Heart left ventricle (tissue), 16 donors: Measurements from ENCODE around the gene SND1. TPM values are rescaled to one million over a fixed set of nuclear protein-coding genes. Genes with fewer than 3 reads are reported as not detected.

ENCODE experiments used
- ATAC-seq, 4 donors: fragments of 200-7000 bp; cut with Tn5 transposase; one replicate each; pipeline ENCODE4 v1.9.1; 2020 to 2022; ENCODE audit warnings: moderate library complexity in 4 of 4, mild to moderate bottlenecking in 3 of 4, moderate number of reproducible peaks in 1 of 4
- DNase-seq, 5 donors: peaks; one replicate each; pipeline ENCODE4 v3.0.0-alpha.2; 2020
- H3K27ac ChIP-seq, 12 donors: fragments of 200-600 bp; sonication (generic) in 4 of 12; one replicate each; pipeline versions ENCODE4 v1.5.0 to v1.8.0; 2016 to 2022; ENCODE audit warnings: mild to moderate bottlenecking in 2 of 12
- H3K27me3 ChIP-seq, 9 donors: fragments of 200-600 bp; sonication (generic) in 2 of 9; one replicate each; pipeline versions ENCODE4 v1.5.1 to v1.8.0; 2016 to 2022; ENCODE audit warnings: mild to moderate bottlenecking in 3 of 9
- H3K36me3 ChIP-seq, 9 donors: fragments of 200-600 bp; sonication (generic) in 2 of 9; one replicate each; pipeline versions ENCODE4 v1.5.0 to v1.8.0; 2018 to 2022; ENCODE audit warnings: mild to moderate bottlenecking in 2 of 9
- H3K4me1 ChIP-seq, 12 donors: fragments of 200-600 bp; sonication (generic) in 4 of 12; one replicate each; pipeline versions ENCODE4 v1.5.0 to v1.8.0; 2016 to 2022; ENCODE audit warnings: mild to moderate bottlenecking in 3 of 12
- H3K4me3 ChIP-seq, 12 donors: fragments of 200-600 bp; sonication (generic) in 4 of 12; one replicate each; pipeline versions ENCODE4 v1.5.0 to v1.8.0; 2017 to 2022; ENCODE audit warnings: mild to moderate bottlenecking in 9 of 12, moderate library complexity in 4 of 12
- H3K9me3 ChIP-seq, 12 donors: fragments of 200-600 bp; sonication (generic) in 4 of 12; one replicate each; pipeline versions ENCODE4 v1.5.0 to v1.8.0; 2016 to 2022; ENCODE audit warnings: mild to moderate bottlenecking in 1 of 12
- POLR2A ChIP-seq, 2 donors: fragments of 450-650 bp; IDR thresholded peaks; one replicate each; pipeline ENCODE4 v1.6.1; 2017; ENCODE audit warnings: antibody characterized with exemption in 2 of 2, mild to moderate bottlenecking in 2 of 2, moderate library complexity in 2 of 2
- WGBS, 4 donors: extraction: QIAGEN DNeasy Blood & Tissue Kit in 2 of 4; methylation state at CpG; one replicate each; pipeline versions ENCODE4 v1.1.5 to v1.1.7; 2013 to 2018; 5-methylcytosine and 5-hydroxymethylcytosine counted together
- intact Hi-C, 10 donors: fragments of 100-400 bp; cut with DNase I; formaldehyde crosslinking; loops; one replicate each; pipeline versions ENCODE4 v1.11.1 to v1.14.2; 2022
- polyA plus RNA-seq, 2 donors: library from polyadenylated mRNA; stranded (reverse); fragments of 200-250 nt; gene quantifications; one replicate each; pipeline ENCODE4 v1.2.3, GENCODE V29; 2013
- total RNA-seq, 9 donors: library from RNA; depleted of rRNA in 2 of 9; stranded (reverse); fragments of >200 nt in 2 of 9; fragmentation: NEBNext Ultra II Directional in 3 of 9; extraction: Animal tissue kit (Norgen Biotek cat#: 25700) in 3 of 9; gene quantifications; one replicate each; pipeline versions ENCODE4 v1.1.0 to v1.2.4, GENCODE V29; 2016 to 2023
- TF ChIP-seq, protein P1 (sequence below), 12 donors: fragments of 200-600 bp; sonication (generic) in 4 of 12; IDR thresholded peaks; one replicate each; pipeline versions ENCODE4 v1.5.0 to v1.8.0; 2018 to 2022; ENCODE audit warnings: antibody characterized with exemption in 12 of 12, mild to moderate bottlenecking in 5 of 12
- donor health status: ischemic (EF 13 %, LVEDD 7.1; RV severe dilation, severe dysfunction).
- donor health status: healthy with polysubstance abuse.
- donor health status: DM: no; HTN: yes; CAD: no.
- donor health status: DM: no; HTN: no; CAD: no.
- donor health status: ischemic (EF 25% LVEDD 6.9; RV normal size, moderate dysfunction).
- donor health status: ischemic (EF 25% LVEDD 5.7; RV mildly dilated, moderate dysfunction).
- donor health status: healthy.
- donor health status: DM: yes; HTN: yes; CAD: no.
- donor health status: ischemic (EF 35%, LVEDD 5.7; RV mildly dilated, moderate dysfunction).
- donor health status: nonischemic (EF 11% LVEDD 7.7; RV severe dilation, severe dysfunction).
- donor health status: DM: yes; HTN: yes; CAD: no.
- donor health status: PGD.
- donor health status: ischemic (EF 29% LVEDD 5.4; RV normal size, mild dysfunction).
- donor health status: nonischemic (EF 23%, LVEDD 6.1; RV moderate dilation, normal function).

SND1 gene
- total and polyA plus RNA-seq, 11 donors: 45.6 to 115 (median 76.3) TPM

DNA sequence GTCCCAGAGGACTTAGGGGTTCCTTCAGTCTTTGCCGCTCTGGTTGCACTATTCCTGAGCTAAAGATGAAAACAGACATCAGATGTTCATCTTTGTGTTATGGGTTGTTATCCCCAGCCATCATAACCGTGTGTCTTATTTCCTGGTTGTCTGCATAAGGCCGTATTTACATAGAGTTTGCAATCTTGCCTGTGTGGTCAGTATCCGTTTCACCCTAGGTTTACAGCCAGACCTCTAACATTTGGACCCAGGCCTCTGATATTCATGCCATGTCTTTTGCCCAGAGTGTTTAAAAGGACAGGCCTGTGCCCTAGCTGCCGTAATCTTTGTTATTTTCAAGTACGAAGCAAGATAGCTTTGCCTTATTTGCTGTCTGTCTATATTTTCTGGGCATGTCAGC is 352.6 kb downstream of the SND1 start:
- Histone ChIP-seq H3K27me3 (no peaks in the 10 kb centered on the region), H3K4me3 (no peak overlapping the region), H3K27ac (peak overlapping the region in 1 of 12 donors; percentile 77), H3K9me3 (no peaks in the 10 kb centered on the region), H3K36me3 (no peaks in the 10 kb centered on the region), H3K4me1 (peaks cover 0 to 64% (median 15%) of the 10 kb centered on the region in 12 donors)
- WGBS, 4 donors: 88 to 93% (median 90%) methylated on average over 6 of the region's 6 CpGs
- no peak for DNase-seq
- TF ChIP-seq POLR2A (IDR thresholded peaks at IDR 0.05): no peak
- TF ChIP-seq, protein P1, sequence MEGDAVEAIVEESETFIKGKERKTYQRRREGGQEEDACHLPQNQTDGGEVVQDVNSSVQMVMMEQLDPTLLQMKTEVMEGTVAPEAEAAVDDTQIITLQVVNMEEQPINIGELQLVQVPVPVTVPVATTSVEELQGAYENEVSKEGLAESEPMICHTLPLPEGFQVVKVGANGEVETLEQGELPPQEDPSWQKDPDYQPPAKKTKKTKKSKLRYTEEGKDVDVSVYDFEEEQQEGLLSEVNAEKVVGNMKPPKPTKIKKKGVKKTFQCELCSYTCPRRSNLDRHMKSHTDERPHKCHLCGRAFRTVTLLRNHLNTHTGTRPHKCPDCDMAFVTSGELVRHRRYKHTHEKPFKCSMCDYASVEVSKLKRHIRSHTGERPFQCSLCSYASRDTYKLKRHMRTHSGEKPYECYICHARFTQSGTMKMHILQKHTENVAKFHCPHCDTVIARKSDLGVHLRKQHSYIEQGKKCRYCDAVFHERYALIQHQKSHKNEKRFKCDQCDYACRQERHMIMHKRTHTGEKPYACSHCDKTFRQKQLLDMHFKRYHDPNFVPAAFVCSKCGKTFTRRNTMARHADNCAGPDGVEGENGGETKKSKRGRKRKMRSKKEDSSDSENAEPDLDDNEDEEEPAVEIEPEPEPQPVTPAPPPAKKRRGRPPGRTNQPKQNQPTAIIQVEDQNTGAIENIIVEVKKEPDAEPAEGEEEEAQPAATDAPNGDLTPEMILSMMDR (IDR thresholded peaks at IDR 0.05): no peak
- no peak for ATAC-seq
- intact Hi-C loops: no loop called here

DNA sequence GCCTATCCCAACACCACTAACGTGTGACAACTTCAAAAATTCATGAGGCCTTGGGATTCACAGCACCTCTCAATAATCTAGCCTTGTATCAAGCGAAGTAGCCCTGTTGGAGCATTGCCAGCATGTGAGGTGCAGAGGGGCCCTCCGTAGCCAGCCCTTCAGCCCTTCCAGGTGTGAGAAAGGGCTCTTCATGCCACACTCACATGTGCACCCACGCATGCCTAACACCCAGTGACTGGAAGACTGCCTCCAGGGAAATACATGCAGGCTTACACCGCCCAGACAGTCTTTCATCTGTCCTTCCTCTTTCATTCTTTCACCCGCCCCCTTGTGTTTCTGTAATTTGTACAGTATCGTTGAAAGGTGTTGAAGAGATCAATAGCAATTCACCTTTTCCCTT is 353.1 kb downstream of the SND1 start:
- intact Hi-C loops: no loop called here
- H3K27ac ChIP-seq: no peak overlapping the region
- H3K27me3 ChIP-seq: no peaks in the 10 kb centered on the region
- H3K36me3 ChIP-seq: no peaks in the 10 kb centered on the region
- no peak for ATAC-seq
- peaks cover 0 to 61% (median 19%) of the 10 kb centered on the region in 12 donors for H3K4me1 ChIP-seq
- 92 to 98% (median 94%) methylated on average over 7 of the region's 7 CpGs for WGBS, 4 donors
- H3K9me3 ChIP-seq: no peaks in the 10 kb centered on the region
- TF ChIP-seq, protein P1 (IDR thresholded peaks at IDR 0.05): no peak
- TF ChIP-seq POLR2A (IDR thresholded peaks at IDR 0.05): no peak
- H3K4me3 ChIP-seq: no peak overlapping the region
- no peak for DNase-seq

DNA sequence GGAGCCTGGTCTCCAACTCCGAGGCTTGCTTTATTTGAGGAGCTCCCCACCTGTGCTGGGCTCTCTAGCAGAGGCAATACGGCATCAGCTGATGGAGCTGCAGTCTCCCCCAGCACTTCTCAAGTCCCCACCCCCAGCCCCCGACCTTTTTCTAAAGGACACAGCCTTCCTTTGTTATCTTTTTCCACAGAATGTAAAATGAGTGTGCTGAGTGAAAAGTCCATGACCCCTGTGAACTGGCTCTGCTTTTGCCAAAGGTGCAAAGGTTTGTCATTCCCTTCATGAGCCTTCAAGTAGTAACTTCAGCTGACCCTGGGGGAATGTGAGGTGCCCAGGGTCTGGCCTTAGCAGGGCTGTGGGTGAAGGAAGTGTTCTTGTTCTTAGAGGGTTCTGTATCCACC is 353.8 kb downstream of the SND1 start:
- DNase-seq: no peak
- Histone ChIP-seq H3K36me3 (no peaks in the 10 kb centered on the region), H3K4me3 (no peak overlapping the region), H3K9me3 (no peaks in the 10 kb centered on the region), H3K4me1 (peaks cover 0 to 62% (median 24%) of the 10 kb centered on the region in 12 donors), H3K27me3 (no peaks in the 10 kb centered on the region), H3K27ac (no peak overlapping the region)
- no peak for ATAC-seq
- intact Hi-C loops: no loop called here
- TF ChIP-seq POLR2A (IDR thresholded peaks at IDR 0.05): no peak
- TF ChIP-seq, protein P1 (IDR thresholded peaks at IDR 0.05): no peak
- 76 to 92% (median 79%) methylated on average over 3 of the region's 3 CpGs for WGBS, 4 donors

DNA sequence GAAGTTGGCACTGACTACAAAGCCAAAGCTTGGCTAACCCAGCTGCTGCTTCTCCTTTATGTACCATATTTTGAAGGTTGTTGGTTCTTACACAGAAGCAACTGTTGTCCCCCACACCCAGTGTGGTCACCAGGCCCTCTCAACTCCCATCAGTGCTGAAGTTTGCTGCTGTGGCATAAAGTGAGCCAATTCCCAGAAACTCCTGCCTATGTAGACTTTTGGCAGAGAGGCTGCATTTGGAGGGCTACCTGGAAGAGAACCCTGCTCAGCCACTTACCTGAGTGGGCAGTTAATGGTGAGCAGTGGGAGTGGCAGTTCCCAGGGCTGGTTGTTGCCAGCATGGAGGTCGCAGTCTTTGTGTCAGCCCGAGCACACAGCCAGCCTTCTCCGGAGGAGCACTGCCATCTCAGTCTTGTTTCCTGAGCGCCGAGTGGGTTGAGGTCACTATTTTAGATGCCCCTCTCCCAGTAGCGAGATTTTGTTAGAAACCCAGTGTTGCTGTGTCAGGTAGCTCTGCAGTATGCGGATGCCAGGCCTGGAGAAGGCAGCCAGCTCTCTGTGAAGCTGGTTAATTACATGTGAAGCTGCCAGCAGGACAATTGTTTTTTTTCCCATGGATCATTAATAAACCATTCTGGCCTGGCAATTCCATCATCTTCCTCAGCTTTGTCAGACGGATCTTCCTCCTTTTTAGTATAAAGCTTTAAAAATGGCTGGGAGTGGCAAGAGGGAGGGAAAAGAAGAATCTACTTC is 354.7 kb downstream of the SND1 start:
- no peak for DNase-seq
- no peaks in the 10 kb centered on the region for H3K36me3 ChIP-seq
- H3K4me1 ChIP-seq: peaks cover 0 to 60% (median 27%) of the 10 kb centered on the region in 12 donors
- intact Hi-C loops: no loop called here
- no peak overlapping the region for H3K27ac ChIP-seq
- H3K27me3 ChIP-seq: no peaks in the 10 kb centered on the region
- no peaks in the 10 kb centered on the region for H3K9me3 ChIP-seq
- 95 to 97% (median 96%) methylated on average over 5 to 8 of the region's 8 CpGs for WGBS, 4 donors
- TF ChIP-seq, protein P1 (IDR thresholded peaks at IDR 0.05): no peak
- TF ChIP-seq POLR2A (IDR thresholded peaks at IDR 0.05): no peak
- H3K4me3 ChIP-seq: no peak overlapping the region
- ATAC-seq: no peak
